Measurements from ENCODE around the gene FOLR3.

DNA sequence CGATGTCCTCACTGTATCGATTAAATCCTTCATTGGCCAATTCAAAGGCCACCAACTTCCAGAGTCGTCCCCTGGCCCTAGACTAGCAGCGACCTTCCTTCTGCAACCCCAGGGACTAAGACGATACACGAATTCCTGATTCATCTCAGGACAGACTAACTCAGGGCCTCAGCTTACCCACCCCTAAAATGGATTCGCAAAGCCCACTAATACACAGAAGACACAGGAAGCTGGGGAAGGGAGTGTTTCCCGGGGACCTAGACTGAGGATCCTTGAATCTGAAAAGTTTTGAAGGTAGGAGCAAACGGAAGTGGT is 32.9 kb upstream of the FOLR3 start:
- TF ChIP-seq, protein P1, sequence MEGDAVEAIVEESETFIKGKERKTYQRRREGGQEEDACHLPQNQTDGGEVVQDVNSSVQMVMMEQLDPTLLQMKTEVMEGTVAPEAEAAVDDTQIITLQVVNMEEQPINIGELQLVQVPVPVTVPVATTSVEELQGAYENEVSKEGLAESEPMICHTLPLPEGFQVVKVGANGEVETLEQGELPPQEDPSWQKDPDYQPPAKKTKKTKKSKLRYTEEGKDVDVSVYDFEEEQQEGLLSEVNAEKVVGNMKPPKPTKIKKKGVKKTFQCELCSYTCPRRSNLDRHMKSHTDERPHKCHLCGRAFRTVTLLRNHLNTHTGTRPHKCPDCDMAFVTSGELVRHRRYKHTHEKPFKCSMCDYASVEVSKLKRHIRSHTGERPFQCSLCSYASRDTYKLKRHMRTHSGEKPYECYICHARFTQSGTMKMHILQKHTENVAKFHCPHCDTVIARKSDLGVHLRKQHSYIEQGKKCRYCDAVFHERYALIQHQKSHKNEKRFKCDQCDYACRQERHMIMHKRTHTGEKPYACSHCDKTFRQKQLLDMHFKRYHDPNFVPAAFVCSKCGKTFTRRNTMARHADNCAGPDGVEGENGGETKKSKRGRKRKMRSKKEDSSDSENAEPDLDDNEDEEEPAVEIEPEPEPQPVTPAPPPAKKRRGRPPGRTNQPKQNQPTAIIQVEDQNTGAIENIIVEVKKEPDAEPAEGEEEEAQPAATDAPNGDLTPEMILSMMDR (IDR thresholded peaks at IDR 0.05; ENCODE audit: insufficient read depth, low read depth, low read length), result no peak
- TF ChIP-seq EZH2 (IDR thresholded peaks at IDR 0.05; ENCODE audit: insufficient read depth, low read length), result no peak

Data from astrocyte (in vitro differentiated cells and primary cell).